Measurements from ENCODE around the gene TPST2. TPM values are rescaled to one million over a fixed set of nuclear protein-coding genes. Genes with fewer than 3 reads are reported as not detected.

TPST2 gene
- polyA plus RNA-seq, 3 donors, result 62.8 to 83.8 (median 69.5) TPM

- Histone ChIP-seq H3K27ac (ENCODE audit: low read depth in 1 of 2, low read length in 2 of 2) (no peak overlapping the region), H3K9me3 (replicated peaks in 1 of 2; ENCODE audit: control insufficient read depth in 1 of 2, insufficient read depth in 1 of 2, low read length in 2 of 2) (no peaks in the 10 kb centered on the region), H3K4me1 (ENCODE audit: control insufficient read depth in 1 of 2, insufficient read depth in 2 of 2, low read length in 2 of 2) (peaks cover 12 to 19% of the 10 kb centered on the region in 2 donors), H3K36me3 (replicated peaks in 1 of 2; ENCODE audit: control insufficient read depth in 1 of 2, insufficient read depth in 2 of 2, low read length in 2 of 2) (peaks cover 0 to 38% of the 10 kb centered on the region in 2 donors), H3K27me3 (ENCODE audit: control insufficient read depth in 2 of 2, insufficient read depth in 2 of 2, low read length in 2 of 2) (no peaks in the 10 kb centered on the region), H3K4me3 (replicated peaks in 1 of 3; ENCODE audit: low read depth in 2 of 3, low read length in 3 of 3) (no peak overlapping the region), H2AFZ (ENCODE audit: insufficient read depth, low read depth, low read length, poor library complexity, severe bottlenecking) (no peak overlapping the region), H3K79me2 (ENCODE audit: insufficient read depth, low read length) (peaks cover 90% of the 10 kb centered on the region), H3K4me2 (replicated peaks; ENCODE audit: extremely low read depth, low read length, poor library complexity, severe bottlenecking) (no peak overlapping the region), H3K9ac (ENCODE audit: insufficient read depth, low read length, poor library complexity, severe bottlenecking) (no peak overlapping the region), H4K20me1 (ENCODE audit: insufficient read depth, low read length) (peaks cover 91% of the 10 kb centered on the region)
- peaks cover 0 to 2% (median 0%) of the 10 kb centered on the region in 7 donors for H3K9me3 Mint-ChIP-seq
- WGBS (ENCODE audit: insufficient coverage), result 80% methylated on average over 1 of the region's 4 CpGs
- intact Hi-C loops (cut with micrococcal nuclease), result no loop called here
- DNase-seq, result no peak
- peak overlapping the region in 3 of 7 donors; percentile 13 to 47 (median 32) for H3K27ac Mint-ChIP-seq
- no peak overlapping the region for H3K4me3 Mint-ChIP-seq
- H3K36me3 Mint-ChIP-seq, result peaks cover 28 to 59% of the 10 kb centered on the region in 2 donors
- H3K4me1 Mint-ChIP-seq, result peaks cover 21% of the 10 kb centered on the region
- H3K27me3 Mint-ChIP-seq (ENCODE audit: low read depth in 3 of 3), result peaks cover 0 to 2% (median 0%) of the 10 kb centered on the region in 3 donors
- no peak for TF ChIP-seq CTCF (IDR thresholded peaks at IDR 0.05)
Observed at GRCh38 chr22:26549902-26550497, 39.9 kb downstream of the TPST2 start.

- peaks cover 90% of the 10 kb centered on the region for H3K79me2 ChIP-seq (ENCODE audit: insufficient read depth, low read length)
- no peak overlapping the region for H3K4me2 ChIP-seq (replicated peaks; ENCODE audit: extremely low read depth, low read length, poor library complexity, severe bottlenecking)
- H3K4me3 Mint-ChIP-seq, result no peak overlapping the region
- H3K4me1 ChIP-seq (ENCODE audit: control insufficient read depth in 1 of 2, insufficient read depth in 2 of 2, low read length in 2 of 2), result peaks cover 17 to 27% of the 10 kb centered on the region in 2 donors
- no peak overlapping the region for H2AFZ ChIP-seq (ENCODE audit: insufficient read depth, low read depth, low read length, poor library complexity, severe bottlenecking)
- TF ChIP-seq CTCF (IDR thresholded peaks at IDR 0.05), result no peak
- no peaks in the 10 kb centered on the region for H3K9me3 ChIP-seq (replicated peaks in 1 of 2; ENCODE audit: control insufficient read depth in 1 of 2, insufficient read depth in 1 of 2, low read length in 2 of 2)
- peaks cover 25% of the 10 kb centered on the region for H3K4me1 Mint-ChIP-seq
- WGBS (ENCODE audit: insufficient coverage), result 98% methylated on average over 5 of the region's 6 CpGs
- H3K27ac ChIP-seq (ENCODE audit: low read depth in 1 of 2, low read length in 2 of 2), result no peak overlapping the region
- peaks cover 0 to 45% of the 10 kb centered on the region in 2 donors for H3K36me3 ChIP-seq (replicated peaks in 1 of 2; ENCODE audit: control insufficient read depth in 1 of 2, insufficient read depth in 2 of 2, low read length in 2 of 2)
- H3K4me3 ChIP-seq (replicated peaks in 1 of 3; ENCODE audit: low read depth in 2 of 3, low read length in 3 of 3), result no peak overlapping the region
- no peak overlapping the region for H3K27ac Mint-ChIP-seq
- intact Hi-C loops (cut with micrococcal nuclease), result no loop called here
- H3K27me3 Mint-ChIP-seq (ENCODE audit: low read depth in 3 of 3), result peaks cover 0 to 2% (median 0%) of the 10 kb centered on the region in 3 donors
- H3K9ac ChIP-seq (ENCODE audit: insufficient read depth, low read length, poor library complexity, severe bottlenecking), result no peak overlapping the region
- no peak for DNase-seq
- H3K27me3 ChIP-seq (ENCODE audit: control insufficient read depth in 2 of 2, insufficient read depth in 2 of 2, low read length in 2 of 2), result no peaks in the 10 kb centered on the region
- peaks cover 29 to 69% of the 10 kb centered on the region in 2 donors for H3K36me3 Mint-ChIP-seq
- peaks cover 0 to 2% (median 0%) of the 10 kb centered on the region in 7 donors for H3K9me3 Mint-ChIP-seq
- peaks cover 81% of the 10 kb centered on the region for H4K20me1 ChIP-seq (ENCODE audit: insufficient read depth, low read length)
Observed at GRCh38 chr22:26548984-26549383, 40.9 kb downstream of the TPST2 start.

Measured in CD14-positive monocyte (primary cell).